ENCODE data around the gene CACNA2D3. TPM values are rescaled to one million over a fixed set of nuclear protein-coding genes. Genes with fewer than 3 reads are reported as not detected.

CACNA2D3 gene
- total RNA-seq, 1 donor from 2014 or later = 10.0 TPM

DNA sequence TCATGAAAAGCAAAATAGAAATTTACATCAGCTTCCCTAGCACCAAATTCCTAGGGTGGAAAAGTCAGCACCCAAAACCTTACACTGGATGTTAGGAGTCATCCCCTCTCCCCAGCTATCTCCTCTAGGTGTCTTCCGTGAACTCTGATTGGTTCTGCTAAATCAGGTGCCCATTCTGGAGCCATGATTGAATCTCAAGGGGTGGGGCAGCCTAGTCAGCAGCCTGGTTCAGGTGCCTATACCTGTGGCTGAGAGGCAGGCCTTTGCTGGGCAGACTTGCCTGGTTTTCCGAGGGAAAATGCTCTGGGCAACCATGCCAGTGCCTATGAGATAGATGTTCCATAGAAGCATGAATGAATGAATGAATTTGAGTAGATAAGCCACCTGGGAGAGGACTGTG, 468.8 kb downstream of the CACNA2D3 start:
- TF ChIP-seq, protein P1, sequence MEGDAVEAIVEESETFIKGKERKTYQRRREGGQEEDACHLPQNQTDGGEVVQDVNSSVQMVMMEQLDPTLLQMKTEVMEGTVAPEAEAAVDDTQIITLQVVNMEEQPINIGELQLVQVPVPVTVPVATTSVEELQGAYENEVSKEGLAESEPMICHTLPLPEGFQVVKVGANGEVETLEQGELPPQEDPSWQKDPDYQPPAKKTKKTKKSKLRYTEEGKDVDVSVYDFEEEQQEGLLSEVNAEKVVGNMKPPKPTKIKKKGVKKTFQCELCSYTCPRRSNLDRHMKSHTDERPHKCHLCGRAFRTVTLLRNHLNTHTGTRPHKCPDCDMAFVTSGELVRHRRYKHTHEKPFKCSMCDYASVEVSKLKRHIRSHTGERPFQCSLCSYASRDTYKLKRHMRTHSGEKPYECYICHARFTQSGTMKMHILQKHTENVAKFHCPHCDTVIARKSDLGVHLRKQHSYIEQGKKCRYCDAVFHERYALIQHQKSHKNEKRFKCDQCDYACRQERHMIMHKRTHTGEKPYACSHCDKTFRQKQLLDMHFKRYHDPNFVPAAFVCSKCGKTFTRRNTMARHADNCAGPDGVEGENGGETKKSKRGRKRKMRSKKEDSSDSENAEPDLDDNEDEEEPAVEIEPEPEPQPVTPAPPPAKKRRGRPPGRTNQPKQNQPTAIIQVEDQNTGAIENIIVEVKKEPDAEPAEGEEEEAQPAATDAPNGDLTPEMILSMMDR (IDR thresholded peaks at IDR 0.05; ENCODE audit: partially characterized antibody, unreplicated experiment) = no peak
- peaks cover 2% of the 10 kb centered on the region for H3K27me3 Mint-ChIP-seq (ENCODE audit: unreplicated experiment)
- H3K4me1 Mint-ChIP-seq (ENCODE audit: low read depth, unreplicated experiment) = no peaks in the 10 kb centered on the region
- H3K36me3 Mint-ChIP-seq (ENCODE audit: unreplicated experiment) = no peaks in the 10 kb centered on the region
- no peak overlapping the region for H3K4me3 Mint-ChIP-seq (ENCODE audit: unreplicated experiment)
- no peak for DNase-seq
- no peaks in the 10 kb centered on the region for H3K9me3 Mint-ChIP-seq (ENCODE audit: unreplicated experiment)
- no peak overlapping the region for H3K27ac Mint-ChIP-seq (ENCODE audit: unreplicated experiment)

DNA sequence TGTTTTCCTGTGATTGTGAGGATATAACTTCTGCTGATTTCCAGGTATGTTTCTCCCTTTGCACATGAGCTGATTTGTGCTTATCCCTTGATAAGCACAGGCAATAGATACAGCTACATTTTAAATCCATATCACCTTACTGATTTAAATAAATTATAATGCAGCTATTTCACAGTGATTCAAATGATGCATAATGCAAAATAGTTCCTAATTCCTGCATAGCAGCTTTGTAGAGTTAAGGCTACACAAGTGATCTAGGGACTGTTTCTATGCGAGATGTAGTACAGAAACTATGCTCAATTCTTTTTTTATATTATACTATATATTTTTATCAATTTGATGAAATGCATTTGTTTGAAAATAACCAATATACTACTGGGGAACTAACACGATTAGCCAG, 471.3 kb downstream of the CACNA2D3 start:
- Mint-ChIP-seq H3K27ac (ENCODE audit: unreplicated experiment) (no peak overlapping the region), H3K9me3 (ENCODE audit: unreplicated experiment) (no peaks in the 10 kb centered on the region), H3K4me3 (ENCODE audit: unreplicated experiment) (no peak overlapping the region), H3K36me3 (ENCODE audit: unreplicated experiment) (no peaks in the 10 kb centered on the region), H3K4me1 (ENCODE audit: low read depth, unreplicated experiment) (no peaks in the 10 kb centered on the region), H3K27me3 (ENCODE audit: unreplicated experiment) (peaks cover 2% of the 10 kb centered on the region)
- TF ChIP-seq, protein P1 (IDR thresholded peaks at IDR 0.05; ENCODE audit: partially characterized antibody, unreplicated experiment) = no peak
- no peak for DNase-seq

DNA sequence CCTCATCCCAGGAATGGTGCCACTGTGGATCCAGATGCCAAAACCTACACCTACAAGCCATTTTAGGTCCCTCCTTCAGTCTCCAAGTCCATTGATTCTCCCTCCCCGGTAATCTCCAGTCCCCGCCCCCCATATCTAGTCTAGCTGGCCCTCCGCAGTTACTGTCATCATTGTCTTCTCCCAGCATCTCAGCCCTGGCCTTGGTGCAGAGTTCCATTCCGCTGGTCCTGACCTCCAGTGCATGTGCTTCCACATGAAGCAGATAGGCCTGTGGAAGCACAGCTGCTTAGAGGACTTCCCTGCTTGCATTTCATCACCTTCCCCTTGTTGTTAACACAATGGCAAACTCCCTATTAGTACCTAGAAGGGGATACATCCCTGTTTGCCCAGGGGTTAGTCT, 473.7 kb downstream of the CACNA2D3 start:
- TF ChIP-seq, protein P1 (IDR thresholded peaks at IDR 0.05; ENCODE audit: partially characterized antibody, unreplicated experiment) = no peak
- no peak for DNase-seq
- H3K4me3 Mint-ChIP-seq (ENCODE audit: unreplicated experiment) = no peak overlapping the region
- peaks cover 2% of the 10 kb centered on the region for H3K27me3 Mint-ChIP-seq (ENCODE audit: unreplicated experiment)
- H3K27ac Mint-ChIP-seq (ENCODE audit: unreplicated experiment) = no peak overlapping the region
- no peaks in the 10 kb centered on the region for H3K36me3 Mint-ChIP-seq (ENCODE audit: unreplicated experiment)
- no peaks in the 10 kb centered on the region for H3K9me3 Mint-ChIP-seq (ENCODE audit: unreplicated experiment)
- H3K4me1 Mint-ChIP-seq (ENCODE audit: low read depth, unreplicated experiment) = no peaks in the 10 kb centered on the region

DNA sequence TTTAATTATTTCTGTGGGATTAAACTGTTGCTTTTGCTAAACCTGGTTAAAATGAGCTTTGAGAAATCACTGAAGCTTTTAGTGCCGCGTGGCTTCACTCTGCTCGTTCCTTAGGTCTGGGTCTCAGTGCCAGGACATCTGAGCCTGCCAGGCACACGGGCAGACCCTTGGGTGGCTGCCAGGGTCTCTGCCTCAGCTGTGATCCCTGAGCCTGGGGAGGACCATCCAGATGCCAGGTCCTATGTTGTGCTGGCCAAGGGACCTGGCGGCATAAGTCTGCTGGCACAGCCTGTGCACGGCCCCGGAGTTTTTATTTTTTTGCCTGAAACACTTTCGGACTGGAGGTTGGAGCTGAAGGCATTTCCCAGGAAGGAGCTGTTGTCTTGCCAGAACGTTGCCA, 477.4 kb downstream of the CACNA2D3 start:
- Mint-ChIP-seq H3K27ac (ENCODE audit: unreplicated experiment) (no peak overlapping the region), H3K36me3 (ENCODE audit: unreplicated experiment) (no peaks in the 10 kb centered on the region), H3K4me3 (ENCODE audit: unreplicated experiment) (no peak overlapping the region), H3K9me3 (ENCODE audit: unreplicated experiment) (peaks cover 4% of the 10 kb centered on the region), H3K27me3 (ENCODE audit: unreplicated experiment) (no peaks in the 10 kb centered on the region), H3K4me1 (ENCODE audit: low read depth, unreplicated experiment) (no peaks in the 10 kb centered on the region)
- TF ChIP-seq, protein P1 (IDR thresholded peaks at IDR 0.05; ENCODE audit: partially characterized antibody, unreplicated experiment) = no peak
- no peak for DNase-seq

DNA sequence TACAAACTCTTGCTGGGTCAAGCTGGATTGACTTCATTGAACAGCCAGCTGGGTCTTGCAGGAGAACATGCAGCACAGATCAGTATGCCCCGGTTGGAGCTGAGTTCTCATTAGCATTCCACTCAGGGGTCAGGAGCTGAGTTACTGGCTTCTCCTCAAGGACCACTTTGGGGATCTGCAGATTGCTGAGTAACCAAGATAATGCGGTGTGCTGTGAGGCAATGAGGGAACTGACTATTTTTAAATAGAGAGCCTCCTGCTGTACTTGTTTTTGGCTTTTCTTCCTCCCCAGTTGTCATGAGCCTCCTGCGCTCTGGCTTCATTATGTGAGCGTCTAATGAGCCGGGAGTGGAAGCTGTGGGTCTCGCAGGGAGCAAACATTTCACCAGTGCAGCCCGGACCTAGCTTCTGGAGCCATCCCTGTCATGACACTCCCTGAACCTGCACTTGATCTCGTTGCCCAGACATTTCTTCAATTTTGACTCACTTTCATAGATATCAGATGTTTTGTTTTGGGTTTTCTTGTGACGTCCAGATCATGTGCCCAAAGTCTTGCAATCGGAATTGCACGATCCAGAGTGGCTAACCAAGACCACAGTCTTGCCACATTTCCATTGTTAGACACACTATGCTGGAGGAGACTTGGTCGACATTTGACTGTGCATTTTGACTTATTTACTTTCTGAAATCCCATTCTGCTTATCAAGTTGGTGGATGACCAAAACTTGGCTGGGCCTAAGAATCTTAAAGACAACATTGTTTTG, 478.3 kb downstream of the CACNA2D3 start:
- Mint-ChIP-seq H3K27me3 (ENCODE audit: unreplicated experiment) (no peaks in the 10 kb centered on the region), H3K27ac (ENCODE audit: unreplicated experiment) (no peak overlapping the region), H3K9me3 (ENCODE audit: unreplicated experiment) (peaks cover 5% of the 10 kb centered on the region), H3K36me3 (ENCODE audit: unreplicated experiment) (no peaks in the 10 kb centered on the region), H3K4me3 (ENCODE audit: unreplicated experiment) (no peak overlapping the region), H3K4me1 (ENCODE audit: low read depth, unreplicated experiment) (no peaks in the 10 kb centered on the region)
- no peak for DNase-seq
- TF ChIP-seq, protein P1 (IDR thresholded peaks at IDR 0.05; ENCODE audit: partially characterized antibody, unreplicated experiment) = no peak
